Measurements from ENCODE around the gene ZFHX3.

DNA sequence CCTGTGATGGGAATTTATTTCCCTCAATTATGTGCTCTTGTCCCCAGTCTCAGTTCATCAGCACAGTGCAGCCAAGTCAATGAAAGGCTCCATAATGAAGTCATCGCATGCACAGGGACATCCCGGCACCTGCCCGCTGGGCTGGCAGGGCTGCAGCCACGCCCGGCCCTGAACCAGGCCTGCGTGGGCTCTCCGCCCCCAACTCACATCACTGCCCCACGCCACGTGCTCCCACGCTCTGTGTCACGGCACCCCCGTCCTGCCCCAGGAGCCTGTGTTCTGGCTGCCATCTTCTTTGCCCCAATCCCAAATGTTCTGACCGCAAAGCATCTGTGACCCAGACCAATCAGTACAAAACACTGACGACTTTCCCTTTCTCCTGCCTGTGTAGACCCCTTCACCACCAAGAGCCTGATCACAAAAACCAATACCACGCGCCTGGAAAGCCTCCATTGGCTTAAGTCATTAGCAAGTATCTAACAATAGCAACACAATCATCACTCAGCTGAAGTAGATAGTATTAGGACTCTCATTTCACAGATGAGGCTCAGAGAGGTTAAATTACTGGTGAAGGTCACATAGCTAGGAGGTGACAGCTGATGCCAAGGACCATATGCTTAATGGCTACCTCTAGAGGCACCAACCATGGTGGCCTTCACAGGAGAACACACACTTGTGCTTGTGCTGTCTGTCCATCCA lies 202.5 kb downstream of the ZFHX3 start:
- TF ChIP-seq, protein P1, sequence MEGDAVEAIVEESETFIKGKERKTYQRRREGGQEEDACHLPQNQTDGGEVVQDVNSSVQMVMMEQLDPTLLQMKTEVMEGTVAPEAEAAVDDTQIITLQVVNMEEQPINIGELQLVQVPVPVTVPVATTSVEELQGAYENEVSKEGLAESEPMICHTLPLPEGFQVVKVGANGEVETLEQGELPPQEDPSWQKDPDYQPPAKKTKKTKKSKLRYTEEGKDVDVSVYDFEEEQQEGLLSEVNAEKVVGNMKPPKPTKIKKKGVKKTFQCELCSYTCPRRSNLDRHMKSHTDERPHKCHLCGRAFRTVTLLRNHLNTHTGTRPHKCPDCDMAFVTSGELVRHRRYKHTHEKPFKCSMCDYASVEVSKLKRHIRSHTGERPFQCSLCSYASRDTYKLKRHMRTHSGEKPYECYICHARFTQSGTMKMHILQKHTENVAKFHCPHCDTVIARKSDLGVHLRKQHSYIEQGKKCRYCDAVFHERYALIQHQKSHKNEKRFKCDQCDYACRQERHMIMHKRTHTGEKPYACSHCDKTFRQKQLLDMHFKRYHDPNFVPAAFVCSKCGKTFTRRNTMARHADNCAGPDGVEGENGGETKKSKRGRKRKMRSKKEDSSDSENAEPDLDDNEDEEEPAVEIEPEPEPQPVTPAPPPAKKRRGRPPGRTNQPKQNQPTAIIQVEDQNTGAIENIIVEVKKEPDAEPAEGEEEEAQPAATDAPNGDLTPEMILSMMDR (IDR thresholded peaks at IDR 0.05), result no peak
- no peak for TF ChIP-seq POLR2A (IDR thresholded peaks at IDR 0.05)

Measured in right lobe of liver (tissue), 4 donors.